GM11168 (cell line): ENCODE results near the gene AGFG2.
"Not testable (repeated sequence)": the region's sequence is repeated elsewhere in the genome, so short reads cannot be mapped to it uniquely, and the experiment has no call there.

ENCODE experiments used
- in situ Hi-C: fragments of 300-500 bp; cut with MboI; formaldehyde crosslinking; loops from one replicate; pipeline ENCODE4 v1.12.0; 2022; ENCODE audit warnings: low sequenced_read_pairs; ENCODE audit not compliant: unreplicated experiment

AGFG2 gene

GRCh38 chr7:100519580-100519979 lies 19.4 kb upstream of the AGFG2 start:
- in situ Hi-C loops: no loop called here

GRCh38 chr7:100520138-100520537 lies 18.9 kb upstream of the AGFG2 start:
- in situ Hi-C loops: no loop called here

- in situ Hi-C loops: no loop called here
Measured at GRCh38 chr7:100521076-100521475, 17.9 kb upstream of the AGFG2 start.

- in situ Hi-C loops: not testable (repeated sequence)
Measured at GRCh38 chr7:100521909-100522593, 17.0 kb upstream of the AGFG2 start.

- in situ Hi-C loops: not testable (repeated sequence)
Measured at GRCh38 chr7:100523192-100523591, 15.8 kb upstream of the AGFG2 start.

GRCh38 chr7:100528108-100528866 lies 10.7 kb upstream of the AGFG2 start:
- in situ Hi-C loops: not testable (repeated sequence)

GRCh38 chr7:100532165-100533022 lies 6.6 kb upstream of the AGFG2 start:
- in situ Hi-C loops: no loop called here

- in situ Hi-C loops: not testable (repeated sequence)
Measured at GRCh38 chr7:100535982-100536381, 3.0 kb upstream of the AGFG2 start.

- in situ Hi-C loops: not testable (repeated sequence)
Measured at GRCh38 chr7:100536695-100537094, 2.3 kb upstream of the AGFG2 start.

GRCh38 chr7:100538348-100538653 lies 702 bp upstream of the AGFG2 start:
- in situ Hi-C loops: no loop called here

- in situ Hi-C loops: no loop called here
Measured at GRCh38 chr7:100539436-100540006, 518 bp downstream of the AGFG2 start.

- in situ Hi-C loops: no loop called here
Measured at GRCh38 chr7:100540073-100540723, 1.2 kb downstream of the AGFG2 start.

- in situ Hi-C loops: not testable (repeated sequence)
Measured at GRCh38 chr7:100541309-100541708, 2.3 kb downstream of the AGFG2 start.

GRCh38 chr7:100543586-100543985 lies 4.6 kb downstream of the AGFG2 start:
- in situ Hi-C loops: no loop called here

GRCh38 chr7:100544386-100544785 lies 5.4 kb downstream of the AGFG2 start:
- in situ Hi-C loops: no loop called here

- in situ Hi-C loops: no loop called here
Measured at GRCh38 chr7:100544967-100545359, 6.0 kb downstream of the AGFG2 start.

GRCh38 chr7:100545360-100546128 lies 6.5 kb downstream of the AGFG2 start:
- in situ Hi-C loops: no loop called here

GRCh38 chr7:100546129-100546925 lies 7.3 kb downstream of the AGFG2 start:
- in situ Hi-C loops: no loop called here
